ENCODE measurements around the gene USF1.
"Not testable (repeated sequence)": the region's sequence is repeated elsewhere in the genome, so short reads cannot be mapped to it uniquely, and the experiment has no call there.

USF1 gene

GRCh38 chr1:161019751-161020495, 25.9 kb downstream of the USF1 start:
- DNase-seq (ENCODE audit: low read depth in 2 of 3, low spot score in 2 of 3): no peak

- DNase-seq (ENCODE audit: low read depth in 2 of 3, low spot score in 2 of 3): not testable (repeated sequence)
Measured at GRCh38 chr1:161019111-161019660, 26.6 kb downstream of the USF1 start.

GRCh38 chr1:161018631-161018930, 27.2 kb downstream of the USF1 start:
- DNase-seq (ENCODE audit: low read depth in 2 of 3, low spot score in 2 of 3): no peak

- no peak for DNase-seq (ENCODE audit: low read depth in 2 of 3, low spot score in 2 of 3)
Measured at GRCh38 chr1:161017756-161018630, 27.8 kb downstream of the USF1 start.

- not testable (repeated sequence) for DNase-seq (ENCODE audit: low read depth in 2 of 3, low spot score in 2 of 3)
Measured at GRCh38 chr1:161017181-161017580, 28.6 kb downstream of the USF1 start.

- DNase-seq (ENCODE audit: low read depth in 2 of 3, low spot score in 2 of 3): not testable (repeated sequence)
Measured at GRCh38 chr1:161016683-161017082, 29.1 kb downstream of the USF1 start.

- peak in 1 of 3 experiments; percentile 54 for DNase-seq (ENCODE audit: low read depth in 2 of 3, low spot score in 2 of 3)
Measured at GRCh38 chr1:161013488-161014230, 32.1 kb downstream of the USF1 start.

GRCh38 chr1:161013131-161013487, 32.7 kb downstream of the USF1 start:
- DNase-seq (ENCODE audit: low read depth in 2 of 3, low spot score in 2 of 3): no peak

GRCh38 chr1:161012420-161012819, 33.4 kb downstream of the USF1 start:
- no peak for DNase-seq (ENCODE audit: low read depth in 2 of 3, low spot score in 2 of 3)

- no peak for DNase-seq (ENCODE audit: low read depth in 2 of 3, low spot score in 2 of 3)
Measured at GRCh38 chr1:161009602-161010211, 36.1 kb downstream of the USF1 start.

GRCh38 chr1:161008869-161009510, 36.8 kb downstream of the USF1 start:
- DNase-seq (ENCODE audit: low read depth in 2 of 3, low spot score in 2 of 3): no peak

- DNase-seq (ENCODE audit: low read depth in 2 of 3, low spot score in 2 of 3): no peak
Measured at GRCh38 chr1:161007369-161007768, 38.4 kb downstream of the USF1 start.

- DNase-seq (ENCODE audit: low read depth in 2 of 3, low spot score in 2 of 3): no peak
Measured at GRCh38 chr1:161006563-161006962, 39.2 kb downstream of the USF1 start.

- DNase-seq (ENCODE audit: low read depth in 2 of 3, low spot score in 2 of 3): no peak
Measured at GRCh38 chr1:161001525-161001924, 44.3 kb downstream of the USF1 start.

GRCh38 chr1:161000736-161001480, 44.9 kb downstream of the USF1 start:
- no peak for DNase-seq (ENCODE audit: low read depth in 2 of 3, low spot score in 2 of 3)

GRCh38 chr1:160999376-160999775, 46.4 kb downstream of the USF1 start:
- DNase-seq (ENCODE audit: low read depth in 2 of 3, low spot score in 2 of 3): no peak

- DNase-seq (ENCODE audit: low read depth in 2 of 3, low spot score in 2 of 3): no peak
Measured at GRCh38 chr1:160997323-160998038, 48.3 kb downstream of the USF1 start.

GRCh38 chr1:160996178-160996577, 49.6 kb downstream of the USF1 start:
- no peak for DNase-seq (ENCODE audit: low read depth in 2 of 3, low spot score in 2 of 3)

GRCh38 chr1:160993544-160994193, 52.1 kb downstream of the USF1 start:
- DNase-seq (ENCODE audit: low read depth in 2 of 3, low spot score in 2 of 3): no peak
